HG03025 (cell line): Measurements from ENCODE around the gene N4BP2L2.

Source experiments
- ATAC-seq: cut with Tn5 transposase; IDR thresholded peaks from one replicate; pipeline ENCODE4 v1.9.1; 2021; ENCODE audit warnings: mild to moderate bottlenecking, moderate library complexity; ENCODE audit not compliant: unreplicated experiment, low FRiP score

Gene N4BP2L2

DNA sequence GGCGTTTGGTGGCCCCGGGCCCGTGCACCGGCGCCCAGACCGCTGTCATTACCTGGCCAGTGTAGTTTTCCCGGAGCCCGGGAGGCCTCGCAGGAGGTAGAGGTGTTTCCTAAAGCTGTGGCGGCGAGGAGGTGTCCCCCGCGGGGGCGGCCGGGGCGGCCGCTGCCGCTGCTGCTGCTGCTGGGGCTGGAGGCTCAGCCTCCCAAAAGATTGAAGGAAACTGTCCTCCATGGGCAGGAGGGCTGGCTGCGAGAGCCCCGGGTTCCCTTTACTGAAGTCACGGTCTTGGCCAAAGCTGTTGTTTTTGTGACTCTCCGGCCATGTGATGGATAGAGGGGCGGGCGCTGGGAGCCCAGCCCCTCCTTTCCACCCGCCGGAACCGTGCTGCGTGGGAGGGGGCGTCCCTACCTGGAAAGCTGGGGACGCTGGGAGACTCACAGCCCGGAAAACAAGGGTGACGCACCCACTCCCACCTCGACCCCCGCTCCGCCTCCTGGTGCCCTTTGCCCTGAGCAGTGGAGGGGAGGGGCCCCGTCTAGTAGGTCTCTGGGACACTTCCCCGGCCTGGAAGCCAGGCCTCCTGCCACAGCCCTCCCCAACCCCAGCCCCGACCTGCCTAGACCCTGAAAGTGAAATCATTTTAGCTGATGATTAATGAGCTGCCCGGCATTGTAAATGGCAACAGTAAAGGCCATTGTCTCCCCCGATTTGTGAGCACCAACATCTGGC lies 110.6 kb downstream of the N4BP2L2 start, which contains the start of gene N4BP2L1:
Gene N4BP2L1 (minus strand): TSS at position 279 of the 729 bp plus-strand sequence. CDS start 48 bp downstream, at position 231.
- ATAC-seq = peak; percentile 67

DNA sequence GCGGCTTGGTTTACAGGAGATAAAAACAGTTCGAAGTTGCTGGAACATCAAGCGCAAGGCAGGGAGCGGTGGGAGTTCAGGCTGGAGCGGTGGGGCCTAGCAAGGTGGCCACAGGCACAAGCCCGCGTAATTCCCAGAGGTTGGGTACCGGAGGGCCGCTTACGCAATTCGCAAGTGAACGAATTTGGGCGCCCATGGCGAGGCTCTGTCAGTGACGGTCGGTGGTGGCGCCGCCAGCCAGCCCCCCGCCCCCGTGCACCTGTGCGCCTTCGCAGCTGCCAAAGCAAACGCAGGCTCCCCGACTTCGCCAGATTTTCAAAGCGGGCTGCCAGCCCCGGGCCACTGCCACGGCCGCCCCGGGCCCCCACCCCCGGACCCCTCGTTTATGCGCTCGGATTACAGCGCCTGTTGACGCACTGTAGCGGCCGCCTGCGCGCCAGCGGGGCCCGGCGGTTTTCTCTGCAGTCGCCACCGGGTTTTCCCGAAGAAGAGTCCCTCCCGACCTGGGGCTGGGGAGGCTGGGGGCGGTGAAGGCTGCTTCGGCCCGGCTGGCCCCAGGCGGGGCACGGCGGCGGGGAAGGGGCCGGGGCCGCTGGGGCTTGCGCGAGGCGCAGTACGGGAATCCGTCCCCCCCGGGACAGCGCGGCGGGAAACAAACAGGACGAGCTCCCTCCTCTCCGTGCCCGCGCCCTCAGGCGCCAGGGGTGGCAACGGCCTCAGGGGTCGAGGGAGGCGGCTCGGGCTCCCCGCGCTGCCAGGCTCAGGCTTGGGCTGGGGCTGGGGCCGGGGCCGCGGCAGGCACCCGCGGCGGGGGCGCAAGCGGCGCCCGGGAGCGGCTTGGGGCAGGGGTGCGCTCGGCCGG lies 111.4 kb downstream of the N4BP2L2 start:
- peak; percentile 28 for ATAC-seq

DNA sequence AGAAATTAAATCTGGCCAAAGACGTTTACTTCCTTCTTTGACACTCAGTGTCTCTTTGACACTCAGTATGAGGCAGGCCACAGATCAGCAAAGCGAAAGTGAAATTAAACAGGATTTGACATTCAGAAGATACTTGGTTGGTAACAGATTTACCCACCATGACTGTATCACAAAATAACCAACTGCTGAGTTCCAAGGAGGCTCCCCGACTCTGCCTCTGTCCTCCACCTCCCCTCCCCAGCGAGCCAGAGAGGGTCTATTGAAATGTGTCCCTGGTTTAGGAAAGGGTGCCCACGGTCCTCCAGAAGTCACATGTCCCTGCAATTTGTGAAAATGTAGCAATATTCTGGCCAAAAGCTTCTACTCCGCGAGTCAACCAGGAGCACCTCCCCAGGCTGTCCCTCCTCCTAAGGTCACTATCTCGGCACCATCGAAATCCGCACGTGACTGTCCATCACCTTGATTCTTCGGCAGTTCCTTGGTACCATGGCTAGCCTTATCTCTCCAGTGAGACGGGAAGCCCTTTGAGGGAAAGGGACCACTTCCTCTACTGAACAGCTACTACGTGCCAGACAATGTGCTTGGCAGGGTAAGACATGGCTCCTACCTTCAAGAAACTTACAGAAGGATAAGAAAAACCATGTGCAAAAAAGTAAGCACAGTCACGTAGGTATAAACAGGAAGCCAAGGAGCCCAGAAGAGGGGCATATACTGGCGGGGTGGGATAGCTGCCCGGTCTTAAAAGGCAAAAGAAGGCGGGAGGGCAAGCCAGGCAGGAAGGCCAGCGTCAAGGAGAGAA lies 112.2 kb downstream of the N4BP2L2 start:
- peak; percentile 34 for ATAC-seq

DNA sequence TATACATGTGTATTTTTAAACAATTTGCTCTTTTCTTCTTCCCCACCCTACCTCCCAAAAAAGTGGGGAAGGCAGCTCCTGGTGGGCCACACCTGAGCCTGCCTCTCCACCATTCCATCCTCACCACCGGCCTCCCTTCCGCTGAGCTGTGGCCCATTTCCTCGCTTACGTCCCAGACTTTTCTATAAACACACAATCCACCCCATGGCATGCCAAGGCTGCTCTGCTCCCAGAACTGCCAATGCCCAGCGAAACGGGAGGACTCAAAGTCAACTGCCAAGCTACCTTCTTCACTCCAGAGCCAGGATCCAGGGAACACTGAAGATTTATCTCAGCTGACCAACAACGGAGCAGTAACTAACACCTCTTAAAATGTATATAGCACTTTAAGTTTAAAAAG lies 113.4 kb downstream of the N4BP2L2 start:
- no peak for ATAC-seq

DNA sequence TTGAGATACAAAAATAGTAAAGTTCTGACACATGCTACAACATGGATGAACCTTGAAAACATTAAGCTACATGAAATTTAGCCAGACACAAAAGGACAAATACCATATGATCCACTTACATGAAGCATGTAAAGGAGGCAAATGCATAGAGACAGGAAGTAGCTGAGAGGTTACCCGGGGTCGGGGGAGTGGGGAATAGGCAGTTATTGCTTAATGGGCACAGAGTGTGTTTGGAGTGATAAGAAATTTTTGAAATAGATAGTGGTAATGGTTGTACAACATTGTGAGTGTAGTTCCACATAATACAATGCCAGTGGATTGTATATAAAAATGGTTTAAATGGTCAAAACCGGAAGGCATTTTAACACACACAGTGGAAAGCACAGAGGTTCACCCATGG lies 115.0 kb downstream of the N4BP2L2 start:
- no peak for ATAC-seq

DNA sequence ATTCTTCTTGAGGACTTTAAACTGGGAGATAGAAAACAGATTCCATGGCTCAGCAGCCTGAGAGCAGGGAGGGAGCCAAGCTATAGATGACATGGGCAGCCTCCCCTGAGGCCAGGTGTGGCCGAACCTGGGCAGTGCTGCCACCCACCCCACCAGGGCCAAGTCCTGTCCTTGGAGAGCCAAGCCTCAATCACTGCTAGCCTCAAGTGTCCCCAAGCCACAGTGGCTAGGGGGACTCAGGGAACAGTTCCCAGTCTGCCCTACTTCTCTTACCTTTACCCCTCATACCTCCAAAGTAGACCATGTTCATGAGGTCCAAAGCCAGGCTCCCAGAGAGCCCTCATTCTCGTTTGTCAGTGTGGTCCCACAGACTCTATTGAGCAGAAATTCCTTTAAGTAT lies 118.7 kb downstream of the N4BP2L2 start:
- ATAC-seq = no peak

DNA sequence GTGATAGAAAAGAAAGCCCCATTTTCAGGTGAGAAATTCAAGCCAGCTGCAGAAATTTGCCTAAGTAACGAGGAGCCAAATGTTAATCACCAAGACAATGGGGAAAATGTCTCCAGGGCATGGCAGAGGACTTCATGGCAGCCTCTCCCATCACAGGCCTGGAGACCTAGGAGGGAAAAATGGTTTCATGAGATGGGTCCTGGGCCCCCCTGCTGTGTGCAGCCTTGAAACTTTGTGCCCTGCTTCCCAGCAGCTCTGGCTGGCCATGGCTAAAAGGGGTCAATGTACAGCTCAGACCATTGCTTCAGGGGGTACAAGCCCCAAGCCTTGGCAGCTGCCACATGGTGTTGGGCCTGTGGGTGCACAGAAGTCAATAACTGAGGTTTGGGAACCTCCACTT lies 120.6 kb downstream of the N4BP2L2 start:
- ATAC-seq = no peak

DNA sequence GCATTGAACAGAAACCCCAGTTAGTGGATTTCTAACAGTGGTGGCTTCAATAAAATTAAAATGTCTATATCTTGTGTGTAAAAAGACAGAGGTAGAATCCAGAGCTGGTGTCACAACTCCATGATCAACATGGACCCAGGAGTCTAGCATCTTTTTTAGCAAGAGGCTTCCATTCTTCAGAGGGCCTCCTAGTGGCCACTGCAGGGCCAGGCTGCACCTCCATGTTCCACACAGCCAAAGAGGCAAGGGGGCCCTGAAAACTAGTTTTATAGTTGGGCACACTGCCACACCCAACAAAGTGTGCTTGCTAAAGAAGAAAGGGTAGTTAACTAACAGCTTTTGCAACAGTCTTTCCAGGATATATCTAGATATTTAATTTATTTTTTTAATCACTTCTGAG lies 123.6 kb downstream of the N4BP2L2 start:
- no peak for ATAC-seq

DNA sequence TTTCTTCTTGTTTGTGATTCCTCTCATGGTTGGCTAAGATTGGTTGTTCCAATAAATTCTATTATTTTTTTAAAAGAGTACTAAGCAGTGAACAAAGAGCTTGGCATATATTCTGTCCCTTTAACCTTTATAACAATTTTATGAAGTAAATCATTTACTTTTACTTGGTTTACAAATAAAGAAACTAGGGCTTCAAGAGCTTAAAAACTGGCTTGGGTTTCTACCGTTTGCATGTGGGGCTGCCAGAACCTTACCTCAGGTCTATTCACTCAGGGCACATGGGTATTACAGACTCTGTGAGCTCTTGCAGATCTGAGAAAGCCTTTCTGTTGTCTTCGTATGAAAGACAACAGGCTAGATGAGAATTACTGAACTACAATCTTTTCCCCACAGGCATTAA lies 124.0 kb downstream of the N4BP2L2 start:
- ATAC-seq = no peak

DNA sequence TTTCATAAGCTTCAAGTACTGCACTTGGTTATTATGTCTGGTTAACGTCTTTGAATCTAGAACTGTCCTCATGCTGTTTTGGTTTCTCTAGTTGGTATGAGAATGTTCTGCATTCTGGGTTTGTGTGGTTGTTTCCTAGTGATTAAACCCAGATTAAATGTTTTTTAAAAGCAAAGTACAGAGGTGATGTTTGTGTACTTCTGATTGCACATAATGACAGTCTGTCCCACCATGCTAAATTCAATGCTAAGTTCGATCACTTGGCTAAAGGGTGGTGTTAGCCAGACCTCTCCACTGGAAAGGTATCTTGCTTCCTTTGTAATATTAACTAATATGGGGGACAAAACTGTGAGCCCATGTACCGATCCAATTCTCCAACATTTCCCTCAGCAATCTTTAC lies 125.3 kb downstream of the N4BP2L2 start:
- no peak for ATAC-seq

DNA sequence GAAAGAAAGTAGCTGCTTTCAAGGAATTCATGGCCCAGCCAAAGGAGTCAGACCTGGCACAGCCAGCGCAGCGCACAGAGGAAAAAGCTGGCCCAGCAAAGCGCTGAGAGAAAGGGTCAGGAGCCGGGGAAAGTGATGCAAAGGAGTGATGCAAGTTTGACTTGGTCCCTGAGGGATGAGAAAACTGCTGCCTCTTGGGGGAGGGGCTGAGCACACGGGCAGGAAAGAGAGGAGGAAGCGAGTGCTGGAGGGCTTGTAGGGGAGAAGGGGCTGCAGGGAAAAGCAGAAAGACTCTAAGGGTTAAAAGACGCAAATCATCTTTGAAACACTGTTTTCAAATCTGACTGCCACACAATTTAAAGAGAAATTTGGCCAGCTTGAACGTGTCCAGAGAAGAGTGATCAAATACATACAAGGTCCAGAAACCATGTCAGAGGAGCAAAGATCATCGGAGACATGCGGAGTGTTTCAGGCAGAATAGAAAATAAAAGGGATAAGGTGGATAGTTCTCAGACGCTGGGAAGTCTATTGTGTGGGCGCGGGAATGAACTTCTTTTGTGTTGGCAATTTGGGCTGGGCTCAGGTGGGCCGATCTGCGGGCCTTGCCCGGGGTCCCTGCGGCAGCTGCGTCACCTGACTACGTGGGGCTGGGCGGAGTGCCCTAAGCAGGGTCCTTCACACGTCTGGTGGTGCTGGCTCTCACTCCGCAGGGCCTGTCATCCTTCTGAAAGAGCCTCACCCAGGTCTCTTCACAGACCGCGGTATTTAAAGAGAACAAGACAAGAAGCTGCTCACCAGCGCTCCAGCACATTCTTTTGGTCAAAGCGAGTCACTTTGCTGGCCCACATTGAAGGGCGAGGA lies 128.8 kb downstream of the N4BP2L2 start:
- no peak for ATAC-seq

DNA sequence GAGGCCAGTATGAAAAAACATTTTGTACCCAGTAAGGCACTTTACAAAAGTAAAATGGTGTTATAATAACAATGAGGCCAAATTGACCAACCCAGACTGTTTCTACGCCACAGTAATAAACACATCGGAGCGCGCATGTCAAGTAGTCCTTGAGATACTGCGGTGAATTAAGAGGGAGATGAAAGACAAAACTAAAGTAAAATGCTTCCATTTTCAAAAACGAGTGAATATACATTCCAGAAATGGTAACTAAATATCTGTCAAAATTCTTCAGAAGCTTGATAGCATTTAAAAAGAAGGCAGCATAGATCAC lies 129.6 kb downstream of the N4BP2L2 start:
- no peak for ATAC-seq

DNA sequence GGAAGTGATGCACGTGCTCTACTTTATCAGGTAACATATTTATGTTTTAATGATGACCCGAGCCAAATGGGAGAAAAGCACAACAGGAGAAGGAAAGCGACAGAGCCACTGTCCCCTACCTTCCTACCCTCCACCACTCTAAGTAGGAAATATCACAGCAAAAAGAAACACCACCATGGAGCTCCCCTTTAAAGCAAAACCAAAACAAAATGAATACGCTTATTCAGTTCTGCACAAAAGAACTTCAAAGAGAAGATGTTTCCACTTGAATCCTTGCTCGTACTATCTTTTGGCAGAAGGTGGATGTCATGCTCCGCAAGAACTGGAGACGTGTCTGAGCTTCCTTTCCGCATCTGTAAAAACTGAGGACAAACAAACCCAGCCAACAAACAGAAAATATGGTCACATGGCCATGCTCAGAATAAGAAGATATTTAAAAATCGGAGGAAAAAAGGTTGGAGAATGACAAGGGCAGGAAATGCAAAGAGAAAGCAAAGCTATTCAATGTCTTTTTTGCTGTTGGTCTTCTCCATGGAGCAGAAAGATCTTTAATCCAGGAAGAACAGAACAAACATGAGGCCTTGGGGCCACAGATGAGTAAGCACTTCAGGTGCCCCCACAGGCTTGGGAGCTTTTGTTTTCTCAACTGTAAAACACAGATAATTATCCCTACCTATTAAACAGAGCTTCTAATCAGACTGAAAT lies 130.1 kb downstream of the N4BP2L2 start:
- no peak for ATAC-seq

DNA sequence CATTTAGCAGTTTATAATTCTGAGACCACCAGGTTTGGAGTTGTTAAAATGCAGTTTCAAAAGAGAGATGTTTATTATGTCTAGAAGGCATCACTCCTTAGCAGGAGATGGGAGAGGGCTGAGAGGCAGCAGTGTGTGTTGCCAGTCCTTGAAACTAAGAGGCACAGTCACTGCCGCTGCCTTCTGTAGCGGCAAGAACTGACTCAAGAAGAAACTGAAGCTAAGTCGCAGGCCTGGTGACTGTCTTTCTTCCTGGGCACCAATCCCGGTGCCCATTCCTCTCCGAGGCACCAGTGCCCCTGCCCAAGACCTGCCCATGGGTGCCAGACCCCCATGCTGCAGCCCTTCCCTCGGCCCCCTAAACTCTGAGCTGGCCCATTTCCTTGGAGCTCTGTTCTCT lies 130.7 kb downstream of the N4BP2L2 start:
- ATAC-seq = no peak

DNA sequence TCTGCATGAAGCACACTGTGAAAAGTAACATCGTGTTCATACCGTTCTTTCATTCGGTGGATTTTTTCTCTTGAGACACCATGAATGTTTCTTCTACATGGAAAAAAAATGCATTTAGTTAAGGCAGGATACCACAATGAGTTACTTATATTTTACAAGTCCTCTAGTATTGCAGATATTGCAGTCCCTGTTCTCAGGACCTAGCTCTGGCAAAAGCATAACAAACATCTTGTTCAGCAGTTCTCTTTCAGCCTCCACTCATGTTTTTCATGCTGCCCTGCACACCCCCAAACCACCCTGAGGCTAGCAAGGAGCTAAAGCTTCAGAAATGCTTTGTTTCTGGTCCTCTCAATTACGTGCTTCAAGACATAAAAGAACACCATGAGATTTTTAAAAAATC lies 135.5 kb downstream of the N4BP2L2 start:
- no peak for ATAC-seq

DNA sequence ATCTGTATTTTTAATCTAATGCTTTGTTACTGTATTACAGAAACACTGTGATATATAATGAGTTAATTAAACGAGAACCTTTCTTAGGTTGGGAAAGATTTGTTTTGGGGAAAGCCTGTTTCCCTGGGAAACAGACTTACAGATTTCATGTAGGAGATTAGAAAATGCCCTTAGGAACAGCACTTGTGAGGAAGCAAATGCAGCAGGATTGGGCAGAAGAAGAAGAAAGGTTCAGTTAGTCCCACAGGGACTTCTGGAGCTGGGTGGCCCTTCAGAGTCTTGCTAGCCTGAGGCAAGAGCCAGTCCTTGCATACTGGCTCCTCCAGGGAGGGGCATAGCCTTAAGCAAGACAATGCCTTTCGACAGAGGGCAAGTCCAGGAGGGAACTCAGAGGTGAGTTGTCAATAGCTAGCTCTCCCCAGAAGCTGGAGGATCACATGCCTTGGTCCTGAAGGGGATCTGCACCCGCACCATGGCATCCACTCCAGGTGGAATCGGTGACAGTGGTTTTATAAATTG lies 147.4 kb downstream of the N4BP2L2 start:
- no peak for ATAC-seq

DNA sequence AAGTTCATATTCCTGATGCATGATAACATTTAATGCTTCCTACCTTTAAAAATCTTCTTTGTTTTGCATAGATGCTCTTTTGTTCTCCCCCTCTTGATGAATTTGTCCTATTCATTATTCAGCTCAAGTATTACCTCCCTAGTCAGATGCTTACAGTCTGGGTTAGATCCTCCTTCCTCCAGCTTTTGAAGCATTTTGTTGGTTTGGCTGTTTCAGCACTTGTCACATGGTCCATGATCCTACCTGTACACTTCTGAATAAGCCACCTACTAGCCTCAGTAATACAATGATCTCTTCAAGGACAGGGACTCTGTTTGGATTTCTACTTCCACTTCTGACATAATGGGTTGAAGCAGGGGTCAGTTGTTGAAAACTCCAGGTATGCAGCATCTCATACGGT lies 148.1 kb downstream of the N4BP2L2 start:
- no peak for ATAC-seq

DNA sequence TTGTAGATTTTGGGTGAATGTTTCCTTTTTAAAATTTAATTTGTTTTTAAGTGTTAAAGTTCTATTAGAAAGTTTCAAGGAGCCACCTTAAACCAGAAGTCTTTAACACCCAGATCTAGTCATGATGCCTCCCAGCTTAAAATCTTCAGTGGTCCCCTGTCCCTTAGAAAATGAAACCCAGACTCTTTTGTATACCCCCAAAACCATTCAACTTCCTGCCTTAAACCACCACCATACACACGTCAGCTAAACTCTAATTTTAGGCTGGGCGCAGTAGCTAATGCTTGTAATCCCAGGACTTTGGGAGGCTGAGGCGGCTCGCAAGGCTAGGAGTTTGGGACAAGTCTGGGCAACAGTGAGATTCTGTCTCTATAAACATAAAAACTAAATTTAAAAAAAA lies 148.5 kb downstream of the N4BP2L2 start:
- no peak for ATAC-seq

DNA sequence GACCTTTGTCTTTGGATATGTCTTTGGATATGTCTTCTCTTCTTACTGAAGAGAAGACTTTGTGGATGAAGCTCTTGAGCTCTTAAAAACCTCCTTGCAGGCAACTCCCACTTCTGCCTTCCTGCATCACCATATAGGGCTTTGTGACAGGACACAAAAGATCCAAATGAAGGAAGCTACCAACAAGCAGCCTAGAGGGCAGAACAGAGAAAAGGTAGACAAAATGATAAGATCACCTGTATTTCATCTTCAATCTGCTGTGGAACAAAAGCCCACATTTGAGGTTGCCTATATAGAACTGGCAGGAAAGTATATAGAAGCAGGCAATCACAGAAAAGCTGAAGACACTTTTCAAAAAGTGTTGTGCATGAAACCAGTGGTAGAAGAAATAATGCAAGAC lies 153.2 kb downstream of the N4BP2L2 start:
- no peak for ATAC-seq
